Prostate gland (tissue), 2 donors: ENCODE data around the gene TCF7L1.

Experiments used
- POLR2A ChIP-seq: fragments of 450-650 bp; IDR thresholded peaks from one replicate; pipeline ENCODE4 v1.6.1; 2016; ENCODE audit warnings: antibody characterized with exemption, mild to moderate bottlenecking
- TF ChIP-seq, protein P1 (sequence below), 4 experiments: fragments of 200-600 bp in 2 of 4; fragments of 450-650 bp in 2 of 4; sonication (generic) in 2 of 4; IDR thresholded peaks; 1 replicate in 3 of 4; 2 replicates in 1 of 4; pipeline ENCODE4 v1.5.1; 2016 to 2019; ENCODE audit warnings: antibody characterized with exemption in 4 of 4, mild to moderate bottlenecking in 2 of 4, moderate library complexity in 2 of 4

GRCh38 chr2:85250045-85250444, 116.9 kb downstream of the TCF7L1 start:
- TF ChIP-seq, protein P1, sequence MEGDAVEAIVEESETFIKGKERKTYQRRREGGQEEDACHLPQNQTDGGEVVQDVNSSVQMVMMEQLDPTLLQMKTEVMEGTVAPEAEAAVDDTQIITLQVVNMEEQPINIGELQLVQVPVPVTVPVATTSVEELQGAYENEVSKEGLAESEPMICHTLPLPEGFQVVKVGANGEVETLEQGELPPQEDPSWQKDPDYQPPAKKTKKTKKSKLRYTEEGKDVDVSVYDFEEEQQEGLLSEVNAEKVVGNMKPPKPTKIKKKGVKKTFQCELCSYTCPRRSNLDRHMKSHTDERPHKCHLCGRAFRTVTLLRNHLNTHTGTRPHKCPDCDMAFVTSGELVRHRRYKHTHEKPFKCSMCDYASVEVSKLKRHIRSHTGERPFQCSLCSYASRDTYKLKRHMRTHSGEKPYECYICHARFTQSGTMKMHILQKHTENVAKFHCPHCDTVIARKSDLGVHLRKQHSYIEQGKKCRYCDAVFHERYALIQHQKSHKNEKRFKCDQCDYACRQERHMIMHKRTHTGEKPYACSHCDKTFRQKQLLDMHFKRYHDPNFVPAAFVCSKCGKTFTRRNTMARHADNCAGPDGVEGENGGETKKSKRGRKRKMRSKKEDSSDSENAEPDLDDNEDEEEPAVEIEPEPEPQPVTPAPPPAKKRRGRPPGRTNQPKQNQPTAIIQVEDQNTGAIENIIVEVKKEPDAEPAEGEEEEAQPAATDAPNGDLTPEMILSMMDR (IDR thresholded peaks at IDR 0.05), result no peak
- no peak for TF ChIP-seq POLR2A
